C4-2B (cell line): ENCODE results near the gene BTF3.

Experiments
- ZFX ChIP-seq: fragments of 450-650 bp; IDR thresholded peaks from 2 replicates; pipeline ENCODE4 v1.6.1; 2017
- TF ChIP-seq, protein P1 (sequence below): fragments of 450-650 bp; conservative IDR thresholded peaks from 2 replicates; pipeline ENCODE4 v1.5.1; 2017; ENCODE audit warnings: mild to moderate bottlenecking

- TF ChIP-seq, protein P1, sequence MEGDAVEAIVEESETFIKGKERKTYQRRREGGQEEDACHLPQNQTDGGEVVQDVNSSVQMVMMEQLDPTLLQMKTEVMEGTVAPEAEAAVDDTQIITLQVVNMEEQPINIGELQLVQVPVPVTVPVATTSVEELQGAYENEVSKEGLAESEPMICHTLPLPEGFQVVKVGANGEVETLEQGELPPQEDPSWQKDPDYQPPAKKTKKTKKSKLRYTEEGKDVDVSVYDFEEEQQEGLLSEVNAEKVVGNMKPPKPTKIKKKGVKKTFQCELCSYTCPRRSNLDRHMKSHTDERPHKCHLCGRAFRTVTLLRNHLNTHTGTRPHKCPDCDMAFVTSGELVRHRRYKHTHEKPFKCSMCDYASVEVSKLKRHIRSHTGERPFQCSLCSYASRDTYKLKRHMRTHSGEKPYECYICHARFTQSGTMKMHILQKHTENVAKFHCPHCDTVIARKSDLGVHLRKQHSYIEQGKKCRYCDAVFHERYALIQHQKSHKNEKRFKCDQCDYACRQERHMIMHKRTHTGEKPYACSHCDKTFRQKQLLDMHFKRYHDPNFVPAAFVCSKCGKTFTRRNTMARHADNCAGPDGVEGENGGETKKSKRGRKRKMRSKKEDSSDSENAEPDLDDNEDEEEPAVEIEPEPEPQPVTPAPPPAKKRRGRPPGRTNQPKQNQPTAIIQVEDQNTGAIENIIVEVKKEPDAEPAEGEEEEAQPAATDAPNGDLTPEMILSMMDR, result no peak
- no peak for TF ChIP-seq ZFX
Observed at GRCh38 chr5:73528248-73528647, 30.0 kb downstream of the BTF3 start.
